ENCODE results near the gene EPHA1.
"Not testable (repeated sequence)": the region's sequence is repeated elsewhere in the genome, so short reads cannot be mapped to it uniquely, and the experiment has no call there.

Gene EPHA1

GRCh38 chr7:143402233-143402632 lies 6.4 kb downstream of the EPHA1 start:
- DNase-seq (ENCODE audit: low read depth in 2 of 2): not testable (repeated sequence)

GRCh38 chr7:143401265-143401664 lies 7.4 kb downstream of the EPHA1 start:
- DNase-seq (ENCODE audit: low read depth in 2 of 2): no peak

GRCh38 chr7:143399642-143400041 lies 9.0 kb downstream of the EPHA1 start:
- no peak for DNase-seq (ENCODE audit: low read depth in 2 of 2)

DNA sequence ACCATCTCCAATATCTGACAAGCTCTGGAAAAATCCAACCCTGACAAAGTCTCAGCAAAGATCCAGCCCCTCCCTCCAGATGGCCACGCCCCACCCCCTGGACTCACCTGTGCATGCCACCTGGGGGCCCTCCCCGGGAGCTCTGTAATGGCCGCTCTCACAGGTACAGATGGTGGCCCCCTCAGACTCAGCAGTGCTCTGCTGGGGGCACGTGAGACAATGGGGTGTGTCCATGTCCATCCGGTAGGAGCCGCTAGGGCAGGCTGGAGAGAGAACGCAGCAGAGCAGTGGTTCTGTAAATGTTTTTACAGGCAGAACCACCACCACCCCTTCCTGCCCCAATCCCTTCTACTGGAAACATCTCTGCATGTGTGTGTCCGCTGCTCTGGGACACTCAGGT lies 9.5 kb downstream of the EPHA1 start:
- no peak for DNase-seq (ENCODE audit: low read depth in 2 of 2)

DNA sequence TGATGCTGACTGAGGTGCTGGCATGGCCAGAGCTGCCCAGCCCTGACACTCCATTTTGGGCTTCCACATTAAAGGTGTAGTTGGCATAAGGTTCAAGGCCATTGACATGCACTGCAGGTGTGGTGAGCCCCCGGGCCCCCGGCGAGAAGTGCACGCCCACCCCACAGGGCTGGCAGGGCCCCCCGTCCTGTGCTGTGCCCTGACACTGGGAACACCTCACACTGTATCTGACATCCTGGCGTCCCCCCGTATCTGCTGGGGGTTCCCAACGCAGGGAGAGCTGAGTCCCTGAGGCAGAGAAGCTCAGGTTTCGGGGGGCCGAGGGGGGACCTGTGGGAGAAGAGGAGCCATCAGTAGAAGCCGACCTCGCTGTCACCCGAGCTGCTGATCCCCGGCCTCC lies 10.0 kb downstream of the EPHA1 start:
- DNase-seq (ENCODE audit: low read depth in 2 of 2): no peak

DNA sequence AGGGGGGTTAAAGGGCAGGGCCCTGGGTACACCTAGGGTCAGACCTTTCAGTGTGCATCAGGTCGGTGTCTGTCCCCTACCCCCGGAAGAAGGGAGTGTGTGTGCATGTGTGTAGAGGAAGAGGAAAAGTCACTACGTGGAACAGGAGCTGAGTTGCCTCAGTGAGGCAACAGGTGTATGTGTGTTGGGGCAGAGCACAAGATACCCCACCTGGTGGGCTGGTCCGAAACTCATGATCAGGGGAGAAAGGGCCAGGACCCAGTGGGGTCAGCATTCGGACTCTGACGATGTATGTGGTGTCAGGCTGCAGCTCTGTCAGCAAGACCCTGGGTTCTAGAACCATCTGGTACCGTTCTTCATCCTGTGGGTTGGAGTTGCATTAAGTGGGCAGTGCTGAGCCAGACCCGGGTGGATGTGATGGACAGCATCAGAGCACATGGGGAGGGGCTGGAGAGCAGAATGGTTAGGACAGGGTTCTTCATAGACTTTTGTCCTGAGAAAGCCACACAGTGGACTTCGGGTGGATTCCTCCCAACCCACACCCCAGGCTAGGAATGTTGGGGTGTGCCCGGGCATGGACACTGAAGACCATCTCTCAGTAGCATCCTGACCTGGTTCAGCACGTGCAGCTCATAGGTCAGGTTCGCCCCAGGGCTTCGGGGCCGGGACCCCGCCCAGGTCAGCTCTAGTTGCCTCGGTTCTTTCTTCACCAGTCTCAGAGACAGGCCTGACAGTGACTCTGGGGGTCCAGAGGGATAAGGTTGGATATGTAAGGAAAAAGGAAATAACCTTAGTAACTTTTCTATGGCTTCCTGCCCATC lies 10.7 kb downstream of the EPHA1 start:
- DNase-seq (ENCODE audit: low read depth in 2 of 2): no peak

DNA sequence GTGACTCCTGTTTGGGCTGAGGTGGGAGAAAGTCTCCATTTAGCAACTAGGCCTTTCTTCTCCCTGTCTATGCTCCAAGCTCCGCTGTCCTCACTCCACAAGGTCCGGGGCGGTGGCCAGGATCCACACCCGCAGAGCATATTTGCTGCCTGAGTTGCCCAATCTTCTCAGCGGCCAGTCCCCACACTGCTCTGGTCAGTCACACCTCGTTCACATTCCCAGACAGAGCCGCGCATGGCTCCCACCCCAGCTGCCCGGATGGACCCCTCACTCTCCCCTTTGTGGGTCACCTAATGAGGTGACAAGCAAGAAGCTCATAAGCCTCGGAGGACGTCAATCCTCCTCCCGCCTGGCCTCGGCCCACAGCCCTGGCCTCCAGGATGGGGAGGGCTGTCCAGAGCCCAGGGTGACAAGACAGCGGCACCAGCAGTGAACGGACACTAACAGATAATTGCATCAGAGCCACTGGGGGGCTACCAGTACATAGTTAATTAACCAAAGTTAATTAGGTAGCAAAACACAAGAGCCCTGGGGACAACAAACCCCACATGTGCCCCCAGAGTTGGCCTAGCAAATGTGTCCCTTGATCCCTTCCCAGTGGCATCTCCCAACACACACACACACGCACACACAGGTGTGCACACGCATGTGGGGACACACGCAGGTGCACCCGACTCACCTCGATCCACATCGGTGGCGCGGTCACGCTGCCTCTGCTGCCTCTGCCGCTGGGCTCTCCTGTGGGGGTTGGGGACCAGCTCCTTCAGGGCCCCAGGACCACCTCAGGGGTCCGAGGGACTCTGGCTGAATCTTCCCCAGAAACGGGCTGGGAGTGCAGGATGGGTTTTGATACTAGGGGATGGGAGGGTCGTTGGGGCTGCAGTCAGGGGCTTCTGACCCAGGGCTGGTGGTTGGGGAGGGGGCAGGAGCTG lies 11.8 kb downstream of the EPHA1 start:
- no peak for DNase-seq (ENCODE audit: low read depth in 2 of 2)

- DNase-seq (ENCODE audit: low read depth in 2 of 2): no peak
These were observed 12.5 kb downstream of the EPHA1 start for GRCh38 chr7:143396182-143396581.

GRCh38 chr7:143395187-143396149 lies 13.2 kb downstream of the EPHA1 start:
- no peak for DNase-seq (ENCODE audit: low read depth in 2 of 2)

DNA sequence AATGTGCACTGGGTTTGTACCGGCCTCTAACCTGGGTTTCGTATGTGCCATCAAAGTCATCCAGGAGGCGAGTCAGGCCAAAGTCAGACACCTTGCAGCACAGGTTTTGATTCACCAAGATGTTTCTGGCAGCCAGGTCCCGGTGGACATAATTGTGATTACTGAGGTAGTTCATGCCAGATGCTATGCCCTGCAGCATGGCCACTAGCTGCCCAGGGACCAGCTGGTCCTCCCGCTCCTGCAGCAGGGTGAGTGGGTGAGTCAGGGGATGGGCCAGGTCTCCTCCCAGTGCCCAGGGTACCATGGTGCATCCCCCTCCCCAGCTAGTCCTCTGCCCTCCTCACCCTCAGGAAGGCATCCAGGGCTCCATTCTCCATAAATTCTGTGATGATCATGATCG lies 13.9 kb downstream of the EPHA1 start:
- no peak for DNase-seq (ENCODE audit: low read depth in 2 of 2)

- no peak for DNase-seq (ENCODE audit: low read depth in 2 of 2)
These were observed 14.6 kb downstream of the EPHA1 start for GRCh38 chr7:143394068-143394467.

DNA sequence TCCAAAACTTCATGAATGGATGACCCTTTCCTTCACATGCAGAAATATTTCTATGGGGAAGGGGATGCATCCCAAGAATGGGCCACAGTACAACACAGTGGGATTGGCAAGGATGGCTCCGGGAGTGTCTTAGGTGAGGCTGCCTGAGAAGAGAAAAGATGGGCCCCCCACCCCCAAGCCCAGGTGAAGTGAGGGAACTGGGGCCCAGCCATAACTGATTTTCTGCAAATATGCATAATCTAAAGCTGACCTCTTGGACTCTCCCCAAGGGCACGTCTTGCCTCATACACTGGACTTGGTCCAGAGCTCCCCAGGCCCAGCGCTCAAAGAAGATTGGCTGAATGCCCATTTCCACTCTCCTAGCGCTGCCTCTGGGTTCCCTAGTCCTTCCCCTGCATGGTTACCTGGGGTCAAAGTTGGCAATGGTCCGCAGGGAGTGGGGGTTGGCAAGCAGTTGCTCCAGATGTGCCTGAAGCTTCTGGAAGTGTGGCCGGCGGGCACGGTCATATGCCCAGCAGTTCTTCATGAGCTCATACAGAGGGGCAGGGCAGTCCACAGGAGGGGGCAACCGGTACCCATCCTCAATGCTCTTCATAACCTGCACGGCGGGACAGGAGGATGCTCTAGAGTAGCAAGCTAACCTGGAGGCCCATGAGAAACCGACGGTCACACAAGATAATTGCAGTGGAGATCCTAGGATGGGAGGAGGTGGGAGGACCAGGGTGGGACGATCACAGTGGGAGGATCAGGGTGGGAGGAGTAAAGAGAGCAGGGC lies 15.2 kb downstream of the EPHA1 start:
- no peak for DNase-seq (ENCODE audit: low read depth in 2 of 2)

DNA sequence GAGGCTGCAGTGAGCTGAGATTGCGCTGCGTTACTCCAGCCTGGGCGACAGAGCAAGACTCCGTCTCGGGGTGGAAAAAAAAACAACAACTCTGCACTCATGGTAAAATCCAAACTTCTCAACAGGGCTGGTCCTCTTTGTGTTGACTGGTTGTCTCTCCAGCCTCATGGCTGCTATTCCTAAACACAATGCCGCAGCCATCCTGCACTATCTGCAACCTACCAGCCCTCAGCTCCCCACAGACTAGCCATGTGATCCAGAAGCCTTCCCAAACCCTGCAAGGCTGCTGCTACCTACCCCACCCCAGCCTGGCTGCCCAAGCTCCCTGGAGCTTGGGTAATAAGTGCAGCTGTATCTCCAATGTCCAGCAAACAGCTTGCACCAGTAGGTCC lies 15.8 kb downstream of the EPHA1 start:
- DNase-seq (ENCODE audit: low read depth in 2 of 2): no peak

- not testable (repeated sequence) for DNase-seq (ENCODE audit: low read depth in 2 of 2)
These were observed 16.2 kb downstream of the EPHA1 start for GRCh38 chr7:143392427-143392826.

GRCh38 chr7:143391462-143392404 lies 16.9 kb downstream of the EPHA1 start:
- no peak for DNase-seq (ENCODE audit: low read depth in 2 of 2)

GRCh38 chr7:143390773-143391317 lies 17.8 kb downstream of the EPHA1 start:
- DNase-seq (ENCODE audit: low read depth in 2 of 2): no peak

- DNase-seq (ENCODE audit: low read depth in 2 of 2): no peak
These were observed 18.4 kb downstream of the EPHA1 start for GRCh38 chr7:143390104-143390772.

GRCh38 chr7:143389316-143390103 lies 19.1 kb downstream of the EPHA1 start:
- no peak for DNase-seq (ENCODE audit: low read depth in 2 of 2)

Data from stimulated activated CD4-positive, alpha-beta T cell treated with anti-CD3 and anti-CD28 coated beads, Interleukin-15, amount 100 ng/mL, for 48 hours (primary cell).